Pulmonary artery endothelial cell (primary cell): ENCODE results near the gene SEZ6L2. TPM values are rescaled to one million over a fixed set of nuclear protein-coding genes. Genes with fewer than 3 reads are reported as not detected.
"Not testable (repeated sequence)": the region's sequence is repeated elsewhere in the genome, so short reads cannot be mapped to it uniquely, and the experiment has no call there.

Experiments
- DNase-seq: peaks from one replicate; pipeline ENCODE4 v3.0.0-alpha.2; 2011; ENCODE audit warnings: low read depth, low spot score
- total RNA-seq: library from RNA; depleted of rRNA; stranded (reverse); fragments of >200 nt; gene quantifications from 2 replicates; pipeline ENCODE4 v1.2.3, GENCODE V29; 2014

Gene SEZ6L2
- total RNA-seq, 1 donor from 2014 or later: 0.73 TPM

DNA sequence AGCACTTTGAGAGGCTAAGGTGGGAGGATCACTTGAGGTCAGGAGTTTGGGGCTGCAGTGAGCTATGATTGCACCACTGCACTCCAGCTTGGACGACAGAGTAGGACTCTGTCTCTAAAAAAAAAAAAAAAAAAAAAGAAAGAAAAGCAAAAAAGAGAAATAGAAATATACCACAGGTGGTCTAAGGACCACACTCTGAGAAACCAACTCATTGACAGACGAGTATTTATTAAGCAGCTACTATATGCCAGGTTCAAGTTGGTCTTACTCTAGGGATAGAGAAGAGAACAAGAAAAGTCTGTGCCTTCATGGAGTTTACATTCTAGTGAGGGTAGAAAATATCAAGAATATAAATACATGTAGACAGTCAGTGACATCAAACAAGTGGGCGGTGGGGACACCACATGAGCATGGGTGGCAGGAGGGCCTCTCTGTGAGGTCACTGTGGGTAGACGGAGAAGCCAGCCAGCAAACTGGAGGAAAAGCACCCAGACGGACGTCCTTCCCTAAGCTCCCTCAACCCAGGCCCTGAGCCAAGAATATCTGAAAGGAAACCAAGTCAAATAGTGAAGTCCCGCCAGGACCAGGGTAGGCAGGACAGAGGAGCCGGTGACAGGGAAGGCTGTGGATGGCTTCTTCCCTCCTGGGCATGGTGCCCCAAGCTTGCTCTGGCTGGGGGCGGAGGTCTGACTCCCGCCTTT is 41.1 kb downstream of the SEZ6L2 start:
- DNase-seq: no peak

DNA sequence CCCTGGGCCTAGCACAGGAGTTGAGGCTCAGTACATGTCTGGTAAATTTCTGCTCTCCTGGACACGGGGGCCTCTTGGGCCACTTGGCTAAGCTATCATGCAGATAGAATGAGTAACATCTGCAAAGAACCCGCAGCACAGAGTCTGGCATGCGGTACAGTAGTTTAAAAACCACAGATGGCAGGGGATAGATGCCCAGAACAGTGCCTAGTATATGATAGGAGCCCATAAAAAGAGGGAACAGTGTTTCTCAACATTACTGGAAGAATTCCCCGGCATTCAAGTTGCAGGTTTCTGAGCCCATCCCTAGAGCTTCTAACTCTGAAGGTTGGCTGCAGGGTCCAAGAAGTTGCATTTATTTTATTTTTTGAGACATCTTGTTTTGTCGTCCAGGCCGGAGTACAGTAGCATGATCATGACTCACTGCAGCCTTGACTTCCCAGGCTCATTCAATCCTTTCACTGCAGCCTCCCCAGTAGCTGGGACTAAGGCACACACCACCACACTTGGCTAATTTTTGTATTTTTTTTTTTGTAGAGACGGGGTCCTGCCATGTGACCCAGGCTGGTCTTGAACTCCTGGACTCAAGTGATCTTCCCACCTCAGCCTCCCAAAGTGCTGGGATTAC is 42.1 kb downstream of the SEZ6L2 start:
- DNase-seq: no peak

DNA sequence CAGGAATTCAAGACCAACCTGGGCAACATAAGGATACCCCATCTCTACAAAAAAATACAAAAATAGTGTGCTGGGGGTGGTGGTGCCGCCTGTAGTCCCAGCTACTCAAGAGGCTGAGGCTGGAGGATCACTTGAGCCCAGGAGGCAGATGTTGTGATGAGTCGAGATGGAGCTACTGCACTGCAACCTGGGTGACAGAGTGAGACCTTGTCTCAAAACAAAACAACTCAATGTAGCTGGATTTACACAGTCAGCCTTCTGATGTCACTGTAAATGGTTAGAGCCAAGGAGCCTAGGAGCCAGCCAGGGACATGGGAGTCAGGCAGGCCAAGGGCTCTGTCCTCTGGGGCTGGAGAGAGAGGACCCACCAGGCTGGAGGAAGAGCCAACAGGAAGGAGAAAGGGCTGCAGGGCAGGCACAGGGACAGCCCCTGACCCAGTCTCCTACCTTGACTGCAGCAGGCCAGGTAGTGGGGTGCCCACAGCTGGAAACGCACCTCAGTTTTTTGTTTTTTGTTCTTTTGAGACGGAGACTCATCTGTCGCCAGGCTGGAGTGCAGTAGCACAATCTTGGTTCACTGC is 44.7 kb downstream of the SEZ6L2 start:
- DNase-seq: no peak

DNA sequence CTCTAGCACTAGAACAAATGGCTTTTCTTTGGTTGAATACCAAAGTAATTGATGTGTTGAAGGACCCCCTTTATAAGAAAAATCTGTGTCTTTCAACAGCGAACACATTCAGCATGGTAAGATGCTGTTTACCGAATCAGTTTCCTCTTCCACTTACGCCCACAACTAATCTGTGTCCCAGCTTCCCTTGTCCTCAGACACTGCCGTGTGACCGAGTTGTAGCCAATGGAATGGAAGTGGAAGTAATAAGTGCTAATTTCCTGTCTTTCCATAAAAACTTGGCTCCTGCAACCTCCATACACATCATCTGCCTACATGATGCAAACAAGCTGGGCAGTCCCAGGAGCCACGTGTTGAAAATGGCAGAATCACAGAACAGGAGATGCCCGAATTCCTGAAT is 46.7 kb downstream of the SEZ6L2 start:
- DNase-seq: peak; percentile 64

DNA sequence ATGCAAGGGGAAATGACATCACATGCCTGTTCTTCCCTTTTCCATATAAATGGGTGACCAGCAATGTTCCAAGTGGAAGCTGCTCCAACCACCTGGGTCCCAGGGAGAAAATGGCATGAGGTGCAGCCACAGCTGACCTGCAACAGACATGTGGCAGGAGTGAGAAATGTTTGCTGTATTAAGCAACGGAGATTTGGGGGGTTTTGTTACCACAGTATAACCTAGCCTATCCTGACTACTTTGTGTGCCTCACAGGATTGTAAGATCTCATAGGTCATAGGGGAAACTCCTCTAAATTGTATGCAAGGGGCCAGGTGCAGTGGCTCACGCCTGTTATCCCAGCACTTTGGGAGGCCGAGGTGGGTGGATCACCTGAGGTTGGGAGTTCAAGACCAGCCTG is 48.4 kb downstream of the SEZ6L2 start:
- DNase-seq: no peak

DNA sequence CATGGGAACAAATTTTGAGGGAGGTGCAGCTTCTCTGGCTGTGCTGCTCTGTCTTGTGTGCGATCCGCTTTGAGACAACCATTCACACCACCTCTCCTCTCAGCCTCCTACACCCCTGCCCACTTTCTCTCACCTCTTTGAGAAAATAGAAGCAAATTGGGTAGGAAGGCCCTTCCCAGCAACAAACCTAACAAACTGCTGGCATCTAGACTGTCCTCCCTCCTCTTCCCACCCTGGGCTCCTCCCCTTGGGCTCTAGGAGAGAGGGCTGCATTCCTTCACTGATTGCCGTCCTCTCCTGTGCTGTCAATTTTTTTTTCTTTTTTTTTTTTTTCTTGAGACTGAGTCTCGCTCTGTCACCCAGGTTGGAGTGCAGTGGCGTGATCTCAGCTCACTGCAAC is 49.8 kb downstream of the SEZ6L2 start:
- DNase-seq: no peak

DNA sequence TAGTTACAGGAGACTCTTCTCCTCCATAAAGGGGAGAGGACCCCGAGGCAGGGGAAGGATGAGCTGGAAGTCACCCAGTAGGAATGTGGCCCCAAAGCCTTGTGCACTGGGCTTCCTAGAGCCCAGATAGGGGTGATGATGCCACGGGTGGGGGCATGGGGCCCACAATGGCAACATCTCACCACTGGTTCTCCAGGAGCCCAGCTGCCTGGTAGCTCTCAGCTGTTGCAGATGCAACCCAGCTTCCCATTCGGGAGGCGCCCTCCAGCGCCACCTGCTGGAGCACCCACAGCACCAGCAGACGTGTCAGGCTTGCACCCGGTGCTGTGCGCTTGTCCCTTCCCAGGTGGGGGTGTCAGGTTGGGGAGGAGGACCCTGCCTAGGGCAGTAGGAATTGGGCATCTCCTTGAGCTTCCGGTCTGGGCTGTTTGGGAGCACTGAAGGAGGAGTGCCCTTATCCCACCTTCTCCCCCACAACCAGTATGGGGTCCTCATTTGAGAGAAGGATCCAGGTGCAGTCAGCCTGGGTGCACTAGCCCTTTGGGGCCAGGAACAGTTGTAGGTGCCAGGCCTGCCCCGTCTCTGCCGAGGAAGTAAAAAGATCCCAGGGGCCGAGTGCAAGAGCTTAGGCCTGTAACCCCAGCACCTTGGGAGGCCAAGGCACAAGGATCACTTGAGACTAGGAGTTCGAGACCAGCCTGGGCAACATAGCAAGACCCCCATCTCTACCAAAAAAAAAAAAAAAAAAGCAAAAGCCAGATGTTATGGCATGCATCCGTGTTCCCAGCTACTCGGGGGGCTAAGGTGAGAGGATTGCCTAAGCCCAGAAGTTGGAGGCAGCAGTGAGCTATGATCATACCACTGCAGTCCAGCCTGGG is 50.7 kb downstream of the SEZ6L2 start:
- peak; percentile 46 for DNase-seq

DNA sequence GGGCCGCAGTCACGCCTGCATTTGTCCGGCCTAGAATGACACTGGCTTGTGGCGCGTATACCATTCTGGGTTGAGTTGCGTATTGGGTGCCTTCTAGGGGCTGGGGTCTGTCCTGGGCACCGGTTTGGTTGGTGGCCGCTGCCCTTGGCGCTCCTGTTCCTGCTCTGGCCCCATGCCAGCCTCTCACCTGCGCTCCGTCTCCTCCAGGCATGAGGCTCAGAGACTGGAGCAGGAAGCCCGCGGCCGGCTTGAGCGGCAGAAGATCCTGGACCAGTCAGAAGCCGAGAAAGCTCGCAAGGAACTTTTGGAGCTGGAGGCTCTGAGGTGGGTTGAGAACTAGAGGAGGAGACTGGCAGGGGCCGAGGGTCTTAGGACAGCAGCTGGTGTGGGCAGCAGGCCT is 53.7 kb downstream of the SEZ6L2 start:
- DNase-seq: no peak

DNA sequence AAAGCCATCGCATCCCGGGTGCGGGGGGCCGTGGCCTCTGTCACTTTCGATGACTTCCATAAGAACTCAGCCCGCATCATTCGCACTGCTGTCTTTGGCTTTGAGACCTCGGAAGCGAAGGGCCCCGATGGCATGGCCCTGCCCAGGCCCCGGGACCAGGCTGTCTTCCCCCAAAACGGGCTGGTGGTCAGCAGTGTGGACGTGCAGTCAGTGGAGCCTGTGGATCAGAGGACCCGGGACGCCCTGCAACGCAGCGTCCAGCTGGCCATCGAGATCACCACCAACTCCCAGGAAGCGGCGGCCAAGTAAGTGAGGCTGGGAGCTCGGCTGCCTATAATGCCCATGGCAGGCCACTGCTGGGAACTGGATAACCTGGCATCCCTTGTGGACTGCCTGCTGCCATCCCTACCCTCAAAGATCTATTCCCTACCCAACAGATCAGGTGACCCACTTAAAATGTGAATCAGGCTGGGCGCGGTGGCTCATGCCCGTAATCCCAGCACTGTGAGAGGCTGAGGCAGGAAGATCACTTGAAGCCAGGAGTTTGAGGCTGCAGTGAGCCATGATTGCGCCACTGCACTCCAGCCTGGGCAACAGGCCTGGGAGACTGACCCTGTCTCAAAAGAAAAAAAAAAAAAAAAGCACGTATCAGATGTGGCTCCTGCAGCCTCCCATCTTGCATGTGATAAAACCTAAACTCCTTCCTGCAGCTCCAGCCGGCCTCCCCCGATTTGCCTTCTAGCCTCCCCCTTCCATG is 54.6 kb downstream of the SEZ6L2 start:
- DNase-seq: no peak

DNA sequence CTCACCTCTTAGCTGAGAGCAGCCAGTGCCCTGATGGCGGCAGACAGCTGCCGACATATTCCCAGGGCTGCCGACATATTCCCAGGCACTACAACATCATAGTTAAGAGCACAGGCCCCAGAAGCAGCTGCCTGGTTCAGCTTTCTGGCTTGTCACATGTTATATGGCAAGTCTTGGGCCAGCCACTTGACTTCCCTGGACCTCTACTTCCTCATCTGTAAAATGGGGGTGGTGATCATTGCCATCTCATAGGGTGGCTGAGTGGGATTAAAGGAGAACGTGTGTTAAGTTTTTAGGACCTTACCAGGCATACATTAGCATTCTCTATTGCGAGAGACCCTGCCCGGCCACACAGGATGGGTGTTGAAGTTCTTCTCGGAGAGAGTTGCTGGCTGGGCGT is 55.4 kb downstream of the SEZ6L2 start:
- no peak for DNase-seq

DNA sequence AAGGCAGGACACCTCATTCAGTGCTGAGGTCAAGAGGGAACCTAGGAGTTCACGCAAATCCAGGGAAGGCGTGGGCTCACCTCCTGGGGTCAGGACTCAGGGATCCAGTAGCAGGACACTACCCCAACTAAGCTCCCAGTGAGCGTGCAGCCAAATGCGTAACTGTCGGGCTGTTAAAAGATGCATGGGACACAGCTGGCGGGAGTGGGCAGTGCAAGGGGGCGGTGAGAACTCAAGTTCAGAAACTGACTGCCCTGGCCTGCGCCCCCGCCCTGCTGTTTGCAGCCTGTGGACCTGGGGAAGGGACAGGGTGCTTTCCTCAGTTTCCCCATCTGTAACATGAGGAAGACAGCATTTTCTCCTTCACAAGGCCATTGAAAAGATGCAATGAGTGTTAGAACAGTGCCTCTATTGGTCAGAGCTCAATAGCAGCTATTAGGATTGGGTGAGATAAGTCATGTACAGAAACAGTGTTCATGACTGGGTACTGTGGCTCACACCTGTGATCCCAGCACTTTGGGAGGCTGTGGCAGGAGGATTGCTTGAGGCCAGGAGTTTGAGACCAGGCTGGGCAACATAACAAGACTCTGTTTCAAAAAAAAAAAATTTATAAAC is 56.5 kb downstream of the SEZ6L2 start:
- no peak for DNase-seq

DNA sequence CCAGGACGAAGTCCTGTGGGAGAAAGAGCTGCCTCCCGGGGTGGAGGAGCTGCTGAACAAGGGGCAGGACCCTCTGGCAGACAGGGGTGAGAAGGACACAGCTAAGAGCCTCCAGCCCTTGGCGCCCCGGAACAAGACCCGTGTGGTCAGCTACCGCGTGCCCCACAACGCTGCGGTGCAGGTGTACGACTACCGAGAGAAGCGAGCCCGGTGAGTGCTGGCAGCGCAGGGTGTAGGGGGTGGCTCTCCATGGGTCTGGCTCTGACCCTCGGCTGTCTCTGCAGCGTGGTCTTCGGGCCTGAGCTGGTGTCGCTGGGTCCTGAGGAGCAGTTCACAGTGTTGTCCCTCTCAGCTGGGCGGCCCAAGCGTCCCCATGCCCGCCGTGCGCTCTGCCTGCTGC is 57.7 kb downstream of the SEZ6L2 start:
- no peak for DNase-seq

DNA sequence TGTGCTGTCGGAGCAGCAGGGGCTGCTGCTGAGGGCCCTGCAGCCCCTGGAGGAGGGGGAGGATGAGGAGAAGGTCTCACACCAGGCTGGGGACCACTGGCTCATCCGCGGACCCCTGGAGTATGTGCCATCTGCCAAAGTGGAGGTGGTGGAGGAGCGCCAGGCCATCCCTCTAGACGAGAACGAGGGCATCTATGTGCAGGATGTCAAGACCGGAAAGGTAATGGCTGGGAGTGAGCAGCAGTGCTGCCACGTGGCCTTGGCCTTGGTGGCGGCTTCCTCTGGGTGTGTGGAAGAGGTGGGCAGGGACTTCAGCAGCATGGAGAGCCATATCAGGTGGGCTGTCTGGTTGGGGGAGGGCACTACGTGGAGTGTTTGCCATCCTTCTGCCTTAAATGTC is 59.1 kb downstream of the SEZ6L2 start:
- DNase-seq: no peak

DNA sequence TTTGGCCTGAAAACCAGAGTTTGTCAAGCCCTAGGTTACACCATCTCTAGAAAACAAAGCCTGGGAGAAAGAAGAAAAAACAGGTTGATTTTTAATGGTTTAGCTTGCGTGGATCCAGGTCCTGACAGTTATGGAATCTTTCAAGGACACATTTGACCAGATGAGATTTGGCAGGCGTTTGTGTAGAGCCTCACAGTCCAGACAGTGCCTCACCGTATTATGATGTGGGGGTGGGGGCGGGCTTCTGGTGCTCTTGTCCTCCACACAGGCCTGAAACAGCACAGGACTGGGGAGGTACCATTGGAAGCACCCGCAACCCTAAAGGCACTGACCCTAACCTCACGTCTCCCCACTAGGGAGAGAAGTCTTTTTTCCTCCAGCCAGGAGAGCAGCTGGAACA is 59.5 kb downstream of the SEZ6L2 start:
- no peak for DNase-seq

DNA sequence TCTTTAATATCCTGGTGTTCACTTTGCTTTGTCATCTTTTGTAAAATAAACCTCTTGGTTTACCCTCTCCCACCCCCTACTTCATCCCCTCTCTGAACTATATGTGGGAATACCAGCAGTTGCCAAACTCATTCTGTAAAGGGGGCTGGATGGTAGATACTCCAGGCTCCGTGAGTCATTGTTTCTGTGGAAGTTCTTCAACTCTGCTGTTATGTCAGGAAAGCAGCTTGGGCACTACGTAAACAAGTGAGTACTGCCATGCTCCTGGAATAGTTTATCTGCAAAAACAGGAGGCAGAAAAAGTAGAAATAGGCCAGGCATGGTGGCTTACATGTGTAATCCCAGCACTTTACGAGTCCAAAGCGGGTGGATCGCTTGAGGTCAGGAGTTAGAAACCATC is 61.5 kb downstream of the SEZ6L2 start:
- DNase-seq: no peak

DNA sequence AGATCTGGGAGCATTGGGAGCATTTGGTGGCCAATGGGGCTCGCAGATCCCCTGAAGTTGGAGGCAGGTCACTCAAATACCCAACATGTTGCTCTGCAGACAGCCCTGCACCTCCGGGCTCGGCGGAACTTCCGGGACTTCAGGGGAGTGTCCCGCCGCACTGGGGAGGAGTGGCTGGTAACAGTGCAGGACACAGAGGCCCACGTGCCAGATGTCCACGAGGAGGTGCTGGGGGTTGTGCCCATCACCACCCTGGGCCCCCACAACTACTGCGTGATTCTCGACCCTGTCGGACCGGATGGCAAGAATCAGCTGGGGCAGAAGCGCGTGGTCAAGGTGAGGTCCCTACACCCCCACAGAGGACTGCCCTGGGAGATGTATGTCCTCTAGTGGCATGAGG is 62.7 kb downstream of the SEZ6L2 start:
- no peak for DNase-seq

DNA sequence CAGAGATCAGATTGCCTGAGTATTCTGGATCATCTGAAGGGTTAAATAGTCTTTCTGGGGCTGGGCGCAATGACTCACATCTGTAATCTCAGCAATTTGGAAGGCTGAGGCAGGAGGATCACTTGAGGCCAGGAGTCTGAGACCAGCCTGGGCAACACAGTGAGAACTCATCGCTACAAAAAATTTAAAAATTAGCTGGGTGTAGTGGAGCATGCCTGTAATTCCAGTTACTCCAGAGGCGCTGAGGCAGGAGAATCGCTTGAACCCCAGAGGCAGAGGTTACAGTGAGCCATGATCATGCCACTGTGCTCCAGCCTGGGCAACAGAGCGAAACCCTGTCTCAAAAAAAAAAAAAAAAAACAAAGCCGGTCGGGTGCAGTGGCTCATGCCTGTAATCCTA is 63.4 kb downstream of the SEZ6L2 start:
- DNase-seq: no peak

DNA sequence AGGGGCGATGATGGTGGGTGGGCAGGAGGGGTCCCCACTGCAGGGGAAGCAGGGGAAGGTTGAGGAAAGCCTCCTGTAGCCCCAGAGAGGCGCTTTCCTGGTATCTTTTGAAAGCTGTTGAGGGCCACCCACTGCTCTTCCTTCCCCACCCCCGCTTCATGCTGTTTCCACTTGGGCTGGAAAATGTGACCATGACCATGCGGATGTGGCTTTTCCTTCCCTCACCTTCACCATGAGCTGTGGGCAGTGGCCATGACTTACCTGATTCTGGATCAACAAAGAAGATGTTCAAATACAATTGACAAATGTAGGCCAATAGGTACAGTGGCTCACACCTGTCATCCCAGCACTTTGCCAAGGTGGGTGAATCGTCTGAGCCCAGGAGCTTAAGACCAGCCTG is 65.3 kb downstream of the SEZ6L2 start:
- DNase-seq: no peak

DNA sequence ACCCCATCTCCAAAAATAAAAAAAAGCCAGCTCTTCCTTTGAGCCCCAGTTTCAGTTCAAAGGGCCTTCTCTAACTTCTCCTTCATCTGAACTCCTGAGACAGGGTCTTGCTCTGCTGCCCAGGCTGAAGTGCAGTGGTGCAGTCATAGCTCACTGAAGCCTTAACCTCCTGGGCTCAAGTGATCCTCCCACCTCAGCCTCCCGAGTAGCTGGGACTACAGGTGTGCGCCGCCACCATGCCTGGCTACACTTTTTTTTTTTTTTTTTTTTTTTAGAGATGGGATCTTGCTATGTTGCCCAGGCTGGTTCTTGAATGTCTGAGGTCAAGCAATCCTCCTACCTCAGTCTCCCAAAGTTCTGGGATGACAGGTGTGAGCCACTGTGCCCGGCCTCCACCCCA is 66.1 kb downstream of the SEZ6L2 start:
- not testable (repeated sequence) for DNase-seq

DNA sequence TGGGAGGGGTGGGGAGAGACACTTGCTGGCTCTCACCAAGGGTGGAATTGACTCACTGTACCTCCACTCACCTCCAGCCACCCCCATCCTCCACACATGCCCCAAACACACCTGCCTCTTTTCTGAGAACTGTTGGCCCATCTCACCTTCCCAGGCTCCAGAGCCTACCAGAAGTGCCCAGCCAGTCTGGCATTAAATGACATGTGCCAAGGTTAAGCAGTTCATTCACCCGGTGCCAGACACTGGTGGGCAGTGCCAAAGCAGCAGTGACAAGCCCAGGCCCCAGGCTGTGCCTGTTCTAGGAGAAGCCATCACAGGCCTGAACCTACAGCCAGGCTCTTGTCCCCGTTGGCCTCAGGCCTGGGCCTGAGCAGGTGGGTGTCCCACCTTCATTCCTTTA is 67.9 kb downstream of the SEZ6L2 start:
- no peak for DNase-seq

DNA sequence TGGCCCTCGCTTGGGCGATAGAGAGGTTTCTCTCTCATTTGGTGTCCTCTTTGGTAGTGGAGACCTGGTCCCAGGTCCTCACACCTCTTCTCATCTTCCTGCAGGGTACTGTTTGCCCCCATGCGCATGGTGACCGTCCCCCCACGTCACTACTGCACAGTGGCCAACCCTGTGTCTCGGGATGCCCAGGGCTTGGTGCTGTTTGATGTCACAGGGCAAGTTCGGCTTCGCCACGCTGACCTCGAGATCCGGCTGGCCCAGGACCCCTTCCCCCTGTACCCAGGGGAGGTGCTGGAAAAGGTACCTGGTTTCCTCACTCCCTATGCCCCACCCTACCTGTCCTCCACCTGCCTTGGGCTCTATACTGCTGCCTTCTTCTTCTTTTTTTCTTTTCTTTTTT is 68.6 kb downstream of the SEZ6L2 start:
- no peak for DNase-seq
